GM19043 (cell line): ENCODE results near the gene SFTA2.
"Not testable (repeated sequence)": the region's sequence is repeated elsewhere in the genome, so short reads cannot be mapped to it uniquely, and the experiment has no call there.

Experiments
- ATAC-seq: cut with Tn5 transposase; IDR thresholded peaks from one replicate; pipeline ENCODE4 v1.9.1; 2021; ENCODE audit warnings: low read depth; ENCODE audit not compliant: unreplicated experiment

Gene SFTA2

DNA sequence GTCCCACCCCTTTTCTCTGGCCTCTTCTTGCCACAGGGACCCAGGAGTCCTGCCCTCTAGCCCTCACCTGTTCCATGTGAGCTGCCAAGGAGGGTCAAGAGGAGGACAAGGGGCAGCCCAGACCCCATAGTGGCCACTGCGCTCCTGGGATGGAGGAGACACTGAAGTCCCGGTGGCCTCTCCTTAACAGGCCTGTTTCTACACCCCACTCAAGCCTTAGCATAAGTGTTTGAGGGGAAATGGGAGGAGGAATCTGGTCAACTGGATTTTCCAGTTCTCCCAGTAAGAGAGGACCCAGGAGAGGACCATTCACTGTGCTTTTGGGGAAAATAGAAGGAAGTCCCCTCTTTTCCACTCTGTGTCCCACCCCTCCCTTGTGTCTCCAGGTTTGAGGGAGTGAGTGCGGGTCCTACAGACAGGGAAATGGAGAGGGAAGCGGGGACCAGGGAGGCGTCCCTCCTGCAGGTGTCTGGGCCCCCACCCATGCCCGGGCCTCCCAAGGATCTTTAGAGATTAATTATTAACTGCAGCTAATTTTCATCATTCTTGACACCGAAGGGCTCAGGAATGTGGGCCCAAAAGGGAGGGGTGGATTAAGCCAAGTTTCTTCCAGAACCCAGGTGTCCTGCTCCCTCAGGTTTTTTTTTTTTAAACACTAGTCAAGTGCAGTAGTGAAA lies at the start of gene SFTA2:
TSS of gene SFTA2 (minus strand) at position 202 of the 677 bp plus-strand sequence. CDS start at position 128, 74 bp downstream.
- ATAC-seq = no peak

DNA sequence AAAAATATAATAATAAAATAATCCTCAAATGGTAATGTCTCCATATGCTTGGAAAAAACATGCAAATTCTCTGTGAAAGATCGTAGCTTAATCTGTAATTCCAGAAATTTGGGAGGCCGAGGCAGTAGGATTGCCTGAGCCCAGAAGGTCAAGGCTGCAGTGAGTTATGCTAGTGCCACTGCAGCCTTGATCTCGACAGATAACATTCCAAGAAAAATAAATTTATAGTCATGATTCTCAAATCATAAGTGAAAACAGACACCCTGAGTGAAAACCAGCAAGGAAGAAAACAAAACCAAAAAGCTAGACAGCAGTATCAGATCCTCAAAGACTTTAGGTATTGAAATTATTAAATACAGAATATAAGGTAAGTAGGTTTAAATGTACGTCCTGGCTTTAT lies 47.7 kb upstream of the SFTA2 start:
- no peak for ATAC-seq

DNA sequence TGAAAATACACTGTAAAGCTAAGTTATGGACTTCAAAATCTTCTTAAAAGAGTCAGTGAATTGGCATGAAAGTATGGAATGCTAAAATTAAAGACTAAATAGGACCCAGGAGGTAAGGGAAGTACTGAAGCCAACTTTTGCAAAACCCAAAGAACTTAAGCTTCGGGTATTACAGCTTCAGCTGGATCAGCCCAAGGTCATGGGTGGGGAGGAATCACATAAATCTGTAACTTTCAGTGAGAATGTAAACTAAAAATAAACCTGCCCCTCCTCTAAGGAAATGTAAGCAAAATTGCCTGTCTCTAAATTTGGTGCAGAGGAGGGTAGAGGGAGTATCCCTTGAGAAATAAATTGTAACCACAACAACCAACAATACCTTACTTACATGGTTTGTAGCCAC lies 47.2 kb upstream of the SFTA2 start:
- ATAC-seq = no peak

DNA sequence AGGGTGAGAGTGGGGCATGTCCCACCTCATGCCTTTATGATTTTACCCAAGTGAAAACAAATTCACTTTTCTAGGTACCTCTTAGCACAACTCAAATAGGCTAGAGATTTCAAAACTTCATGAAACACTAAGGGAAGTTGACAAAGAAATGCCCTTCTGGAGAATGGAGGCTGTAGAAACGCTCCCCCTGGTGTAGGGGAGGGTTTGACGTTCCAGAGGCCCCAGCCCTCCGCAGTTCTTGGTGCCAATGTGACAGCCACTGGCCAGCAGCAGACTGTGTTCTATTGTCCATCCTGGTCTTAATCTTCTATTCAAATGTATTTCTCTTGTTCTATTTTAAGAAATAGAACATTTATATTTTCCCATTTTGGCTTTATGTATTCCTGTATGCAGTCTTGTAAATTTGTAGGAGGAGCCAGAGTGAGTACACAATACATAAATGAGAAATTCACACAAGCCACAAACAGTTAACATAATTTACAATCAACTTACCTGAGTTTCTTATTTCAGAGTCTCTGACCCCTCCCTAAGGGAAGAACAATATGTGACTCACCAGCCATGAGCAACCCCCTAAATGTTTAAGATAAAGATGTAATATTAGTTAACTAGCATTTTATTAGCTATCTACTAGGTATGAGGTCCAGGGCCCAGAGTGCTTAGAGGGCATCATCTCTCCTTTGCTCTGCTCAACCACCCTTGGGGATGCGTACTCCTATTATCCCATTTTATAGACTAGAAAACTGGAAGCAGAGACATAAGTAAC lies 42.7 kb upstream of the SFTA2 start:
- ATAC-seq = no peak

DNA sequence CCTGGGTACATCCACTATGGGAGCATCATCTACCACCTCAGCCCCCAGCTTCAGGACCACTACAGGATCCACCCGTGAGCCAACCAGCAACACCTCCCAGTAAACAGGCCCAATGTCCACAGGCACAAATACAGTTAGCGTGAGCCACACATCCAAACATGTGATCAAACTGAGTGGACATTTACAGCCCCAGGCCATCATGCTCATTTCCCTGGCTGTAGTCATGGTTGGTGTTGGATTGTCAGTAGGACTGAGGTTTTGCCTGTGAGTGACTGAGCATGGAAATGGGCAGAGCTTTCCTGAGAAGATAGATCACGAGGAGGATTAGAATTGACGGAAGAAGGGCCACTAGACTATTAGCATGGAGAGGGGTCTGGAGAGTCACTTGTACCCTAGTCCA lies 40.8 kb upstream of the SFTA2 start:
- no peak for ATAC-seq

DNA sequence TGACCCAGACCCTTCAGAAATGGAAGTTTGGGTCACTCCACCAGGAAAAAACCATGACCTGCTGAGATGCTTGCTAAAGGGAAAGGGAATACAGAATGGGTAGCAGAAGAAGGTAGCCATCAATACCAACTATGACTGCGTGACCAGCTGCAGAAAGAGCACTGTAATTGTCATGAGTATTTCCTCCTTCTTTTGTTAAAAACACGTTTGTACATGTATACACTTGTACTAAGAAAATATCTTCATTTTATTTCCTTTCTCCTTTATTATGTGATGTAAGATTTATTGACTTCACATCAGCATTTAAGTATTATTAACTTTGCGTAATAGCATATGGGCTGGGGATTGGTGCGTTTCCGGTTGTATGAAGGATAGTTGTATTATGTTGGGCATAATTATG lies 39.0 kb upstream of the SFTA2 start:
- ATAC-seq = no peak

DNA sequence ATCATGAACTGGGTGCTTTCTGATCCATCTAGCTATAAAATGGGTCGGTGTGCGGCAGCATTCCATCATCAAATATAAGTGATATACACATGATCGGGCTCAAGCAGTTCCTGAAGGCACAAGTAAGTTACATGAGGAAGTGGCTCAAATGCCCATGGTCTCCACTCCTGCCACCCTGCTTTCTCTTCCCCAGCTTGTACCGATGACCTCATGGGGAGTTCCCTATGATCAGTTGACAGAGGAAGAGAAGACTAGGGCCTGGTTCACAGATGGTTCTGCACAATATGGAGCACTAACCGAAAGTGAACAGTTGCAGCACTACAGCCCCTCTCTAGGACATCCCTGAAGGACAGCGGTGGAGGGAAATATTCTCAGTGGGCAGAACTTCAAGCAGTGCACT lies 37.2 kb upstream of the SFTA2 start:
- not testable (repeated sequence) for ATAC-seq

DNA sequence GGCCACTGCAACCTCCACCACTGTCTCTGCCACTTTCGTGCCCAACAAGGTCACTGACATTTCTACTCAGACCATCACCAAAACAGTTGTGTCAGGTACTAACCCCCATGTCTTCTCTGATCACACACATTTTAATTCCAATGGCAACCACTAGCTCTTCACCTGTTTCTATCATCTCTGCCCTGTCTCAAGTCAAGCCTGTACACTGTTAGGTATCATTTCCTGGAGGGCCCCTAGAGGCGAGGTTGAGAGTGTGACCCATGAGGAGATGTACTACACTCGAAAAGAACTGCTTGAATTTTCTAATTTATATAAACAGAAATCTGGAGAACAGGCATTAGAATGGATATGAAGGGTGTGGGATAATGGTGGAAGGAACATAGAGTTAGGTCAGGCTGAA lies 34.2 kb upstream of the SFTA2 start:
- ATAC-seq = no peak

DNA sequence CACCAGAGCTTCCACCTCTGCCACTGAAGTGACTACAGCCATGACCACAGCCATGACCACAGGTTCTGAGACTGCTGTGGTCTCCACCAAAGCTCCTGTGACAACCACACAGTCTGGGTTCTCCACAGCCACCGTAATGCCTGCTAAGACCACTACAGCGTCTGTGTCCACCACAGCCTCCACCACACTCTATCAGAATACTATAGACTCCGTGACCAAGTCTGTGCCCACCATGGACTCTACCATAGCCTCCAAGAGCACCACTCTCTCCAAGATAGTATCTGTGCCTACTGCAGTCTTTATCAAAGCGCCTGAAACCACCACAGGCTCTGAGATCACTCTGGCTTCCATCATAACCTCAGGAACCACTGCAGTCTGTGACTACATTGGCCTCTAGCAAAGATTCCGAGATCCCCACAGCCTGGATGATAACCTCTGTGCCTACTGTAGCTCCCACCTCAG lies 33.2 kb upstream of the SFTA2 start:
- no peak for ATAC-seq

DNA sequence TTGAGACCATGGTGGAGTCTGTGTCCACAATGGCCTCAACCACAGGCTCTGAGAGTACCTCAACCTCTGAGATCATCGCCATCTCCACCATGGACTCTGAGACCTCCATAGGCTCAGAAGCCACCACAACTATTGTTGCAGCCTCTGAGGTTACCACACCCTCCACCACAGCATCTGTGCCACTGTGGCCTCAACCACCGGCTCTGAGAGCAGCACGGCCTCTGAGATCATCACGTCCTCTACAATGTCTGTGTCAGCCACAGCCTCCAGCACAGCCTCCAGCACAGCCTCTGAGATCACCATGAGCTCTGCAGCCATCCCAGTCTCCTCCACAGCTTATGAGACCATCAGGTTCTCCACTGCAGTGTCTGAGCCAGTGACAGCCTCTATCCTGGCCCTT lies 32.1 kb upstream of the SFTA2 start:
- ATAC-seq = no peak

DNA sequence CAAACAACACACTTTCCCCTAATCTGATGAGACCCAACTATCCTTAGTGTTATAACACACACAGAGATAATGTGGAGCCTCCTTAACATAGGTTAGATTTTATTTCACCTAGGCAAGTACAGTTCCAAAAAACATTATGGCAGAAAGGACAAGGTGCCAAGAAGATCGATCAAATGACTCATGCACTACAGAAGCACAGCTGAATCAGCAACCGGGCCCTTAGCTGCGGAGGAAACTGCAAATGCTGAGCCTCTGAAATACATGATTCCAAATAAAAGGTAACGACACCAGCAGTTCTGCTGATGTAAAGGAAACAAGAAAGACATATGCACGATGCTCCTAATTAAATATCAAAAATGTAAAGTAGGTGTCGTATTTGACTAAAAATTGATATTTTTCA lies 31.7 kb upstream of the SFTA2 start:
- no peak for ATAC-seq

DNA sequence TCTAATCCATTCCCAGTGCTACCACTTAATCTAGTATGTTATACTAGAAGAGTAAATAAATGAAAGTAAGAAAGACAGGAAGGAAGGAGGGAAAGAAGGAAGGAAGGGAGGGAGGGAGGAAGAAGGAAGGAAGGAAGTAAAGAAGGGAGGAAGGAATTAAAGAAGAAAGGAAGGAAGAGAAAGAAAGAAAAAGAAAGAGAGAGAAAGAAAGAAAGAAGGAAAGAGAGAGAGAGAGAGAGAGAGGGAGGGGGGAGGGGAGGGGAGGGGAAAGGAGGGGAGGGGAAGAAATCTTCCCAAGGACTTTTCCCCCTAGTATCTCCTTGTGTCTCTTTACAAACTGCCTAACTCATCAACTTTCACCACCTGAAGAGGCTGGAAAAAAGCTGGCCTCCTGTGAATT lies 30.7 kb upstream of the SFTA2 start:
- no peak for ATAC-seq

DNA sequence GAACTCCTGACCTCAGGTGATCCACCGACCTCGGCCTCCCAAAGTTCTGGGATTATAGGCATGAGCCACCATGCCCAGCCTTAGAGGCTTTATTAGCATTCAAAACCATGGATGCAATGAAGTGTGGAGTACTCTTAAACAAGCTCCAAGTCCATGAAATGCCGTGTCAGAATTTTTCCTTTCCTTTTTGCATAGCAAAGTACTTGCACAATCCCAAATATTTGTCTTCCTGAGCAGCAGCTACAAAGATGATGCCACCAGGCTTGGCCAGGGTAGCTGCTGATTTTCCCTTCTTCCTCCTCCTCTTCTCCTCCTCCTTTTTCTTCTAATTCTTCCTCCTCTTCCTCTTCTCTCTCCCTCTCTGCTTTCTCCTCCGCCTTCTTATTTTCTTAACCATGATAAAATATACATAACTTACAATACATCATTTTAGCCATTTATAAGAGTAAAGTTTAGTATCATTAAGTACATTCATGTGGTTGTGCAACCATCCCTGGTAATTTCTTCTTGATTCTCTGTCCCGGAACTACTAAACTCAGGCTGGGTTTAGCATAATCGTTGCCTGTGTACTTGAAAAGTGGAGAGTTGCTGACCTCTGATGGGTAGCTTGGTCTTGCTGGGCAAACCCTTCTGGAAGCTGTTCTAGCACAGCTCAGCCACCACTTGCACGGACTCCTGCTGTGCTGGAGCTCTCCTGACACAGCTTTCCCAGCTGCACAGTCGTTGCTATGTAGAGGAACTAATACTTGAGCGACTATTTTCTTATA lies 29.1 kb upstream of the SFTA2 start:
- ATAC-seq = no peak

DNA sequence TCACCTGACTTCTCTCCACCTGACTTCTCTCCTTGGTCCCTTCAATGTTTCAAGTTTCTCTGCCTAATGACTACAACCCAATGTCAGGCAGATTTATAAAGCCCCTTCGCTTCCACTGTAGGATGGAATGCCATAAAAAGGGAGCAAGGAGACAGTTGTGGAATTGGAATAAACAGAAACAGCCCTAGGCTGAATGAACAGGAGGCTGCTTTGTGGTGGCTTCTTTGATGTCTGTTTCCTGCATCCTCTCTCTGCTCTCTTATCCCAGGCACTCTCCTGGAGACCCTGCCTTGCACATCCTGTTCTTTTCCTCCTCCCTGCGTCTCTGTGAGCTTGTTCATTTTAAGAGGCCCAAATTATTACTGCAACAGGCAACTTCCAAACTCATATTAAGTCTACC lies 25.7 kb upstream of the SFTA2 start:
- ATAC-seq = no peak

DNA sequence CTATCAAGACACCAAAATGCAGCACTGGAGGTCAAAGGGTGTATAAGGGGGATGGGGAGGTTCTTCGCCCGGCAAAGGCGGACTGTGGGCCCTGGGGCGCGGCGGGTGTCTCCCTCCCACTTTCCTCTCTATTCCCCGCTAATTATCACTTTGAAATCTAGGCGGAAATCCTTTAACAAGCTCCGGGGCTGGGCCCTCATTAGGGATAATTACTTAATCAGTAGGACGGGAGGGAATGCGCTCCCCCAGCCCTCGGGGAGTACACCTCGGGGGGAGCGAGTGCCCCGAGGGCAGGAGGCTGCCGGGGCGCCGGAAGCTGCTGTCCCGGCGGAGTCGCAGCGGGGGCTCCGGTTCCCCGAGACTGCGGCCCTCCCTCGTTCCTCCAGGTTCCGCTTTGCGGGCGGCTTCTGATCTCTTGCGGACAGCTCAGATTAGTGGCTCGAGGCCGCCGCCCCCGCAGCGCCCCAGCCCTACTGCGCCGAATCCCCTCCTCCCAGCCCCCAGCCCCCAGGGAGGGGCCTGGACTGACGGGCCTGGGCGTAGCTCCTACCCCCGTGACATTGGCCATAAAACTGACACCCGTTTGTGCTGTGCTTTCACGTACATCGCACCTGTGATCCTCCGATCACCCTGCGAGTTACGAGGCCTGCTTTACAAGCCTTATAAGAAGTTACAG lies 23.5 kb upstream of the SFTA2 start:
- no peak for ATAC-seq

DNA sequence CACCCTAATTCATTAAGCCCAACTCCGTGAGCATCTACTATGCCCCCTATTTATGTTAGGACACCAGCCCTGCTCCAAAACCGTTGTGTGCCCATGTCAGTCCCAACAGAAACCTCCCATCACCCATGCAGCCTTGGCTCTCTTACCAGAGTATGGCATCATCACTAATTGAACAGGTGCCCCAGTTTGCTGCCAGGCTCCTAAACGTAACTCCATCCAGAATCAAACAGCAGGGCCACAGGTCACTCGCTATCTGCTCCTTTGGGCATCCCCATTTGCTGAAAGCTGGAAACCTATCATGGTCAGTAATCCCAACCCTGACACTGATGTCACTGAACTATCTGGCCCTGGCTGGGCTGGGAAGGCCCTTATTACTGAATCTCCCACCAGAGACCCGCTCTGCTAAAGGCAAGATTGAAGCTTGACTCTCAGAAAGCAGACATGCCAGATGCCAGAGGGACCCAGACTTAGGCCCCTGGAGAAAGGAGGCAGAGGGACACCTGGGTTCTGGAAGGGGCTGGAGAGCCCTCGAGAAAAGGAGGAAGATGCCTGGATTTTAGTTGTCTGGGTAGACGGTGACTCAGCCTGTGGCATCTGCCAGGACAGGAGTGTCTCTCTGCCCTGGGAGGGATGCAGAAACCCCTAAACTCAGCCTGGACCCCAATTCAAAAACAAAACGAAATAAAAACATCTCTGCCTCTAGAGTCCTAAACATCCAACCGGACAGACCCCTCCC lies 22.8 kb upstream of the SFTA2 start:
- ATAC-seq = no peak

DNA sequence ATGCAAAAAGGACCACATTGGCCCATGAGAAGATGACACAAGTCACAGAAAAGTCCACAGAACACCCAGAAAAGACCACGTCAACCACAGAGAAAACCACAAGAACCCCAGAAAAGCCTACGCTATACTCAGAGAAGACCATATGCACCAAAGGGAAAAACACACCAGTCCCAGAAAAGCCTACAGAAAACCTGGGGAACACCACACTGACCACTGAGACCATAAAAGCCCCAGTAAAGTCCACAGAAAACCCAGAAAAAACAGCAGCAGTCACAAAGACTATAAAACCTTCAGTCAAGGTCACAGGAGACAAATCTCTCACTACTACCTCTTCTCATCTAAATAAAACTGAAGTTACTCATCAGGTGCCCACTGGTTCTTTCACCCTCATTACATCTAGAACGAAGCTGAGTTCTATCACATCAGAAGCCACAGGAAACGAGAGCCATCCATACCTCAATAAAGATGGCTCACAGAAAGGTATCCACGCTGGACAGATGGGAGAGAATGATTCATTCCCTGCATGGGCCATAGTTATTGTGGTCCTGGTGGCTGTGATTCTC lies 20.0 kb upstream of the SFTA2 start:
- ATAC-seq = no peak

DNA sequence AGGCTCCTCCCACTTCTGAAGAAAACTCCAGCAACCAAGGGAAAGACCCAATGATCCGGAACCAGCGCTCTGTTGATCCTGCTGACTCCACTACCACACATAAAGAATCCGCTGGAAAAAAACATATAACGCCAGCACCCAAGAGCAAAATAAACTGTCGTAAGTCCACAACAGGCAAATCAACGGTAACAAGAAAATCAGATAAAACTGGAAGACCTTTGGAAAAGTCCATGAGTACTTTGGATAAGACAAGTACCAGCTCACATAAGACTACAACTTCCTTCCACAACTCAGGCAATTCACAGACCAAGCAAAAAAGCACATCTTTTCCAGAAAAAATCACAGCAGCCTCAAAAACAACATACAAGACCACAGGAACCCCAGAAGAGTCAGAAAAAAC lies 16.8 kb upstream of the SFTA2 start:
- no peak for ATAC-seq

DNA sequence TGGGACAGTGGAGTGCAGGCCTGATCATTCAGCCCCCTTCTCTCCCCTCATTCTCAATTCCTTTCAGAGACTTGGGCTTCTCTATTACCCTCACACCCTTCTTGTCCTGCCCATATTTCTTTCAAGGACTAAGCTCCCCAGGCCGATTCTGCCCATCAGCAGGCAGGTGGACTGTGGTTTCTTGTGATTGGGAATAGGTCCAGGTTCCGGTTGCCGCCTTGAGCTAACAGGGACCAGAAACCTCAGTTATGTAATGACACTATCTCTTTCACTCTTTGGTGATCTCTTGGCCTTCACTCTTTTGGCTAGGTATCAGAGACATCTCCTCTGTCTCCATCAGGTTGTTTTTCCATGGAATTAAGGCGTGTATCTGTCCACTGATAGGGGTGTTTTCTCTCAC lies 15.3 kb upstream of the SFTA2 start:
- no peak for ATAC-seq

DNA sequence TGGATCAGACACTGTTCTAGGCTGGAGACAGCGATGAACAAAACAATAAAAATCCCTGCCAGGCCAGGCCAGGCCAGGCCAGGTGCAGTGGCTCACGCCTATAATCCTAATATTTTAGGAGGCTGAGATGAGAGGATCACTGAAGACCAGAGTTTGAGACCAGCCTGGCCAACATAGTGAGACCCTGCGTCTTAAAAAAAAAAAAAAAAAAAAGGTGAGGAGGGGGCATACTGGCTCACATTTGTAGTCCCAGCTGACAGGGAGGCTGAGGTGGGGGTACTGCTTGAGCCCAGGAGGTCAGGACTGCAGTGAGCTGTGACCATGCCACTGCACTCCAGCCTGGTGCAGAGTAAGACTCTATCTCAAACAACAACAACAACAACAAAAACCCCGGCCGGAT lies 13.3 kb upstream of the SFTA2 start:
- ATAC-seq = no peak
